Cardiac fibroblast (primary cell): ENCODE data around the gene ADAT3.
"Not testable (repeated sequence)": the region's sequence is repeated elsewhere in the genome, so short reads cannot be mapped to it uniquely, and the experiment has no call there.

Experiments used
- DNase-seq, 2 donors: peaks; one replicate each; pipeline versions ENCODE4 v3.0.0 to v3.0.0-alpha.2; 2010; ENCODE audit warnings: low read depth in 2 of 2
- H3K4me3 ChIP-seq, 2 donors: replicated peaks in 1 of 2; 1 replicate in 1 of 2; 2 replicates in 1 of 2; pipeline ENCODE4 v1.5.1; 2011; ENCODE audit warnings: low read depth in 2 of 2, low read length in 2 of 2, mild to moderate bottlenecking in 2 of 2, moderate library complexity in 1 of 2
- CTCF ChIP-seq: IDR thresholded peaks from one replicate; pipeline ENCODE4 v1.5.1; 2011; ENCODE audit warnings: low read depth, mild to moderate bottlenecking, low read length, inconsistent platforms

The ADAT3 gene

DNA sequence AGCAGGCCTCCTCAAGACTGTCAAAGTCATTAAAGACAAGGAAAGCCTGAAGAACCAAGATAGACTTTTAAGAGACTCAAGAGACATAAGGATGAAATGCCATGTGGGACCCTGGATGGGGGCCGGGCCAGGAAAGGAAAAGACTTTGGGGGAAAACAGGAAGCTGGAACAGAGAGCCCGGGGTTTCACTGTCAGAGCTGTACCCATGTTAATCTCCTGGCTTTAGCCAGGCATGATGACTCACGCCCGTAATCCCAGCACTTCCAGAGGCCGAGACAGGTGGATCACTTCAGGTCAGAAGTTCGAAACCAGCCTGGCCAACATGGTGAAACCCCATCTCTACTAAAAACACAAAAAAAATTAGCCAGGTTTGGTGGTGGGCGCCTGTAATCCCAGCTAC, 36.2 kb upstream of the ADAT3 start:
- DNase-seq, result no peak
- no peak overlapping the region for H3K4me3 ChIP-seq
- TF ChIP-seq CTCF, result no peak

DNA sequence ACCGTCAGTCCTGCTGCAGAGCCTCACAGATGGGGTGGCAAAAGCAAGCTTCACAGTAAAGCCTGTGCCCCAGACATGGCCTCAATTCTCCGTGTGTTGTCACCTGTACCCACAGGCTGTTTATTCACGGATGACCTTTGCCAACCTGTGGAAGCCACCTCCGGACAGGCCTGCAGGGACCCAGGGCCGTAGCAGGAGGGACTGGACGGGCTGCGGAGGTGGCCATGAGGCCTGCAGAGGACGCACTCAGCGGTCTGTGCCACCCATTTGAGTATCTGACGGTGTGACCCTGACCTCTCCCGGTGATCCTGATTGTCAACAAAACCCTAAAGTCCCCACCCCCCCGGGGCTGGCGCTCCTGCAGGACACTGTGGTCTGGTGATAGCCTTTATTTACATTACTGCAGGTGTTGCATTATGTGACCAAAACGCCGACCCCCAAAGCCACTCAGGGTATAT, 34.0 kb upstream of the ADAT3 start:
- no peak for DNase-seq
- no peak for TF ChIP-seq CTCF
- H3K4me3 ChIP-seq, result no peak overlapping the region

GRCh38 chr19:1871630-1872029, 33.6 kb upstream of the ADAT3 start:
- no peak overlapping the region for H3K4me3 ChIP-seq
- no peak for DNase-seq
- TF ChIP-seq CTCF, result no peak

DNA sequence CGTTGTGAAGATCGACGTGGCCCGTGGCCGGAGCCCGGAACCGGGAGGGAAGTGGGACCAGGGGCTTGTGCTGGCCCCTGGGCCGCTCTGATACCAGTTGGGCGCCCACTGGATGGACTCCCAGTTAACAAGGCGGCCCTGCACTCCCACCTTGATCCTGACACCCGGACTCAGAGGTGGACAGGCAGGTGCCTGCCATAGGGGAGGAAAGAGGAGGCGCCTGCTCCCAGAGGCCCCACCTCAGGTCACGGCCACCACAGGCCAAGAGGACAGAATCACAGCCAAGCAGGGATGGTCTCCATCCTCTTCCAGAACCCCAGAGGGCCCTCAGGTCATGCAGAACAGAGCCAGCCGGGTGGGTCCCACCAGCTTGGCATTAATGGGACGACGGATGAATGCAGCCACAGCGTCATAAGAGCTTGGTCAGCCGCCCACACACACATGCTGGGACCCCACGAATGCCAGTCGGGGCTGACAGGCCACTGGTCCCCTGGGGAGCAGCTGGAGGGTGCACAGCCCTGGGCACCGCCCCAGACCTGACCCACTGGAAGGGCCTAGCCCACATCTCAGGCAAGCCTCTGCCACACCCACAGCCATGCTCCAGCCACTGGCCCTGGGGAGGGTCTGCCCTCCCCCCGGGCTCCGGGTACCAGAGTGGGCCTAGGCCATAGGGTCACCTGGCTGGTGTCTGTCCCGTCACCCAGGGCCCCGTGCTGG, 32.2 kb upstream of the ADAT3 start:
- no peak for DNase-seq
- no peak overlapping the region for H3K4me3 ChIP-seq
- no peak for TF ChIP-seq CTCF

DNA sequence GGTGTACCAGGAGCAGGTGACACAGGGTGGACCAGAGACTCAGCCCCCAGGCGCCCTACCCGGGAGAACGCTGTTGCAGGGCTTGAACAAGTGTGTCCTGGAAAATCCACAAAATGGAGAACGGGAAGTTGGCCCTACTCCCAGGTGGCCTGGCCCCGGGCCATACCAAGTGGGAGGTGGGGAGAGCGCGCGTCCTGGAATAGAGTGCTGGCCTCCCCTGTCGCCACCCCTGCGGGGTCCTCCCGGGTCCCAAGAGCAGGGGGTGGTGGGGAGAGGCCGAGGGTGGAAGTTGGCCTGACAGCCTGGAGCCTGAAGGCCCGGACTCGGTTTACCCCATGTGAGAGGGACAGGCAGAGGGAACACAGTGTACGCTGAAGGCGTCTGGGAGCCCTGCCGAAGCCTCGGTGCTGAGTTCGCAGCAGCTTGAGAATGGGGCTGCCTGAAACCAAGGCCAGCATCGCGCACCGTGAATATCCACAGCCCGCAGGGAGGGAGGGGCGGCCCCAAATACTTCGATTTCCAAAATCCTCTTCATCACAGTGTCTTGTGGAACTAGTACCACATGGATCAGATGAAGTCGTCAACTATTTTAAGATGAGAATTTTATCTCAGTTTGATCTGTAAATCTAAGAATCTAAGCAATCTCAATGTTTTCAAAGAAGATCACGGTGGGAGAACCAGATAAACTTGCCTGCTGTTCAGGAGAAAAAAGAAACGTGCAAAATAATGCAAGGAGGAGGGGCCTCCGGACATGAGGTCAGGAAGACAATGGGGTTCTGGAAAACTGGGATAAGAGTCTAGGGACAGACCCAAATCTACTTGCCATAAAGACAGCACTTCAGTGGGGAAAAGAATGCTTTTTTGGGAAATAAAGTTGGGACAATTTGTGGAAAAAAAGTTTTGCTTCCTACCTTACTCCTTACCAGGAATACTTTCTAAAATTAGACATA, 31.4 kb upstream of the ADAT3 start:
- no peak for TF ChIP-seq CTCF
- DNase-seq, result no peak
- peak overlapping the region; percentile 3 to 18 for H3K4me3 ChIP-seq

GRCh38 chr19:1874554-1875185, 30.5 kb upstream of the ADAT3 start:
- DNase-seq, result no peak
- peak overlapping the region; percentile 91 to 95 for H3K4me3 ChIP-seq
- no peak for TF ChIP-seq CTCF

DNA sequence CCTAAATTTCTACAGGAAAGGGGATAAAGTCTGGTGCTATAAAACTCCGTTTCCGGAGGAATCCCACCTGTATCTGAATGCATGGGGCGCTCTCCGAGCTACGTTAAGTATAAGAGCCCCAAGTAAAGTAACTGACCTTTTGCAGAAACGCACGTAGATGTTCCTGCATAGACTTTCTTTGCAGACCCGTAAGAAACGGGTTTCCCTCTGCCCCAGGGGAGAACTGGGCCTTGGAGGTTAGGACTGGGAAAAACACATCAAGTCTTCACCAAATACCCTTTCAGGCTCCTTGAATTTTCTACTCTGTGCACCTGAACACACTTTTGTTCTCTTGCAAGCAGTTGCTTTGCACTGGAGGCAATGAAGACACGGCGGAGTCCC, 29.9 kb upstream of the ADAT3 start:
- not testable (repeated sequence) for DNase-seq
- peak overlapping the region; percentile 91 to 95 for H3K4me3 ChIP-seq
